HG02759 (cell line): ENCODE measurements around the gene PPDPF.
"Not testable (repeated sequence)": the region's sequence is repeated elsewhere in the genome, so short reads cannot be mapped to it uniquely, and the experiment has no call there.

Experiments
- ATAC-seq: cut with Tn5 transposase; IDR thresholded peaks from one replicate; pipeline ENCODE4 v1.9.1; 2021; ENCODE audit warnings: mild to moderate bottlenecking, moderate library complexity; ENCODE audit not compliant: unreplicated experiment

PPDPF gene

DNA sequence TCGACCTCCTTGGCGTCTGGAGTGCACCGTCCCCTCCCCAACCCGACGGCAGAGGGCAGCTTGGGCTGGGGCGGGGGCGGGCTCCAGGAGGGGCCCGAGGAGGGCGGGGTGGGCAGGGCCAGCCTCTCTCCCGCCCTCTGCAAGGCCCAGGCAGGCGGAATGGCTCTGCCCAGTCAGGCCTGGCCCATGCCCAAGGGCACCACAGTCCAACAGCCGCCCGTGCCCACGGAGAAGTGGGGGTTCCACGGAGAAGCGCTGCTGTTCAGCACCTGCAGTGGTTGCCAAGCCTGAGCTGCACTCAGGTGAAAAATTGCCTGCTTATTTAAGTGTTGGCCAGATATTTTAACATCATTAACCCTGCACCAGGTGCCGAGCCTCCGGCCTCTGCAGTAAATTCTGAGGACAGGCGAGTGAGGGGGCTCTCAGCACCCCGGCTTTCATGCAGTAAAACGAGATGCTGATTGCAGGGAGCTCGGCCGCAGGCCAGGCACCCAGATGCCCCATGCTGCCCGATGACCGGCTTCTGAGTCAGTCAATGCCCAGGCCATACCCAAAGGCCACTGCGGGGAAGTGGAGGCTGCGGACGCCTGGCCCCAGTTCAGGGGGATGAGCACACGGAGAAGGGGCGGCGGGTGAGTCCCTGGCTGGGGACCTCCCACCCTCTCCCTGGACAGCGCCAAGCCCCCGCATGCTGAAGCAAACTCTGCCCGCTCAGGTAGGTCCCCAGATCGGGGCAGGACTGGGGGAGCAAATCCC lies 27.3 kb downstream of the PPDPF start, which contains the start of gene SRMS:
Gene SRMS, minus strand, starts transcription at position 25 of the 756 bp plus-strand sequence. CDS start 286 bp downstream, outside the sequence.
- no peak for ATAC-seq

DNA sequence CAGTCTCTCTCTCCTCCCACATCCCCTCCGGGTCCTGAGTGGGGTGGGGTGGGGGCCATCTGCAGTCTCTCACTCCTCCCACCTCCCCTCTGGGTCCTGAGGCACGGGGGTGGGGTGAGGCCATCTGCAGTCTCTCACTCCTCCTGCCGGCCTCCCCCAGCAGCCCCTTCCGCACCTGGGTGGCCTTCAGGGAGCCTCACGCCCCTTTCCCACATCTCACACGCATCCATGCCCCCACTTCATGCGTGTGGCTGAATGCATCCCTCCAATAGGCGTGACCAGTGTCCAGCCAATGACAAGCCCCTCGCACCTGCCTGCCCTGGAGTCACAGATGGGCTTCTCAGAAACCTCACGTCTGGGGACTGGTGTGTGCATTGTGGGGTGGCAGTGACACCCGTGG lies 28.0 kb downstream of the PPDPF start:
- ATAC-seq, result no peak

DNA sequence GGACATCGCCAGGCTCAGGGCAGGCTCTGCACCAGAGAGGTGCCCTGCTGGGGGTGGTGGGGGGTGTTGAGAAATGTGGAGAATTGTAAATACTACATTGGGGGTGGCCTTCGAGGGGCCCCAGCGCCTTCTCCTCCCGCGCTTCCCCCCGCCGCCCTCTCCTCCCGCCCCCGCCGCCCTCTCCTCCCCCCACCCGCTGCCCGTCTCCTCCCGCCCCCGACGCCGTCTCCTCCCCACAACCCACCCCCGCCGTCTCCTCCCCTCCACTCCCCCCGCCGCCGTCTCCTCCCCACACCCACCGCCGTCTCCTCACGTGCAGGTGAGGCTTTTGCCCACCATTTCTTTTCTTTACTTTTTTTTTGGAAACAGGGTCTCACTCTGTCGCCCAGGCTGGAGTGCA lies 28.5 kb downstream of the PPDPF start:
- no peak for ATAC-seq

DNA sequence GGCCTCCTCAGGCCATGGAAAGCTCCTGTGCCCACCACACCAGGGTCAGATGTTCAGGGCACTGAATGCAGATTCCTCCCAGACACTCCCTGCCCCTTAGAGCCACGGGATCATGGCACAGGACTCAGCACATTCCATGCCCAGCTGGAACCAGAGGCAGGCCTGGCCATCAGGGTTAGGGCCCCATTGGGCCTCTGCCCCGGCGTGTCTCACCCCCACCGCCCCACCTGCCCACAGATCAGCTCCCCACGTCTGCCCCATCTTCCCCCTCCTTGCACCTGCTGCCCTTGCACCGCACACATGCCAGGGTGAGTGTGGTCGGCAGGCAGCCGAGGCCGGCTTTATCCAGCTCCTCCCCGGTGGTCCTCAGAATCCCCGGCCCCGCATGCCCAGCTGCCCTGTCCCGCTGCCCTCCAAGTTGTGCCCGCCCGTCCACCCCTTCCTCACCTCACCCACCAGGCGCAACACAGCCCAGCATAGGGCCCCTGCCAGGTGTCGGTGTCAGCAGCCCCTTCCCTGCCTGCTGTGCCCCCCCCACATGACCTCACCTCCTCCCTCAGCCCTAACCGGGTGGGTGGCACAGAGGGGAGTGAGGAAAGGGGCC lies 29.2 kb downstream of the PPDPF start:
- ATAC-seq, result no peak

DNA sequence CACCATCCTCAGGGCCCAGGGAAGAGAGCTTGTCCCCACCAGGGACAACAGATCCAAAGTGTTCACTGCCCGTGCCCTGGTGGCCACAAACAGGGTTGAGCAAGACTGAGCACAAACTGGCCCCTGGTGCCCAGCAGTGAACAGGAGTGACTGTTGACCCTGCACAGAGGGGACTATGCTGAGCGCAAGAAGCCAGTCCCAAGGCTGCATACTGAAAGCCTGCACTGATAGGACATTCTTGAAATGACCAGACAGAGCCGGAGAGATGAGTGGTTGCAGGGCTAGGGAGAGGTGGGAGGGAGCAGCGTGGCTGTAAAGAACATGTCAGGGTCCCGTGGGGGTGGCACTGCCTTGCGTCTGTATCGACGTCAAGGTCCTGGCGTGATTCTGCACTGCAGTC lies 30.5 kb downstream of the PPDPF start:
- ATAC-seq, result no peak

DNA sequence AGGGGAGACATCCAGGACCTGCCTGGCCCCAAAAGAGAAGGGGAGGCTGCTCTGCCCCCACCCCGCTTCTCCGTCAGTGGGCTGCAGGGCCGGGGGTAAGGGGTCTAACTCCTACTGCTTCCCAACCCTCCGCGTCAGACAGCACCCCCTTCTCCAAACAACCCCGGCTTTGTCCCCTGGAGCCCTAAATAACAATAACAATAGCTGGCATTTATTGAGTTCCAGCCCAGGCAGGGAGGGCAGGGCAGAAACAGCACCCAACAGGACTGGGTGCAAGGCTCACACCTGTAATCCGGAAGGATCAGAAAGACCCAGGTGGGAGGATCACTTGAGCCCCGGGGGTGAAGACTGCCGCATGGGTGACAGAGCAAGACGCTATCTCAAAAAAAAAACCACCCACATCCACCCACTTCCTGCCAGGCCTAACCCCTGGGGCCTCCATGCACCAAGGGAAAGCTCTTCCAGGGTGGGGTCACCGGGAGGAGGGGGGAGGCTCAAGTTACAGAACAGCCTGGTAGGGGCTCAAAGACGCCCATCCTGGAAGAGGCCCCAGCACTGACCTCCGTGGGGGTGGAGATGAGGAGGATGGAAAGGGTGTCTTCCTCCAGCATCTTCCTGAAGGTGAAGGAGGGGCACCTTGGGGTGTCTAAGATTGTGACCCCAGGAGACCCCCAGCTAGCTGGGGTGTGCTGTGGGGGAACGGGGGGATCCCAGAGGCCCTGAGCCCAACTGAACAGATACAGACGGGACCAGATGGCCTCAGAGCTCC lies 32.1 kb downstream of the PPDPF start:
- ATAC-seq, result peak; percentile 25

DNA sequence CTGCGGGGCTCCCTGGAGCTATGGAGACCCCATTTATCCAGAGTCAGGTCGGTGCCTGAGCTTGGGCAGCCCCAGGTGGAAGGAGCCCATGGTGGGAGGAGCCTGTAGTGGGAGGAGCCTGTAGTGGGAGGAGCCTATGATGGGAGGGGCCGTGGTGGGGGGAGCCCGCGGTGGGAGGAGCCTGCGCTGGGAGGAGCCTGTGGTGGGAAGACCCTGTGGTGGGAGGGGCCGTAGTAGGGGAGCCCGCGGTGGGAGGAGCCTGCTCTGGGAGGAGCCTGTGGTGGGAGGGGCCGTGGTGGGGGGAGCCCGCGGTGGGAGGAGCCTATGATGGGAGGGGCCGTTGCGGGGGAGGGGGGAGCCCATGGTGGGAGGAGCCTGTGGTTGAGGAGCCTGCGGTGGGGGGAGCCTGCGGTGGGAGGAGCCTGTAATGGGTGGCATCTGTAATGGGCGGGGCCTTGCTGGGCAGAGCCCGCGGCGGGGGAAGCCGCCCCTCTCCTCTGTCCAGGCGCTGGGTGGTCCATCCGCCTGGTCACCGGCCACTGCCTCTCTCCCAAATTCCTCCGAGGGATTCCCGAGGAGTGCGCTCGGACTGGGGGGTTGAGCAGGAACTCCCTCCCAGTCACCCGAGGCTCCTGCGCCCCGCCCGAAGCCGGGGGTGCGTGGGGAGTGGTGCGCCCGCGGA lies 32.8 kb downstream of the PPDPF start:
- ATAC-seq, result peak; percentile 41

DNA sequence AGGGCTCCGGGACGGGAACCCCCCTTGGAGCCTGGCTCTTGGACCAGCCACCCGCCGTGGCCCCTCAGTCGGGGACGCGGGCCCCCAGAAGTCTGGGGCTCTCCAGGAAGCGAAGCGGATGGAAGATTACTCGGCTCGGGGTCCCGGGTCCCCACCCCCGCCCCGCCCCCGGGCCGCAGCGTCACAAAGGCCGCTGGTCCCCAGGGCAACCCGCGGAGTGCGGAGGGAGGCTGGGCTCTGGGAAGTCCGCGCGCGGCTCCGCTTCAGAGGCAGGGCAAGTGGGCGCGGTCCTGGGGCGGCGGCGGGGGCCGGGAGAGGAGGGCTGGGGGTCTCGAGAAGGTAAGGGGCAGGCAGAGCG lies 33.3 kb downstream of the PPDPF start, which contains the start of gene FNDC11:
Gene FNDC11, plus strand, starts transcription at position 227 of the 358 bp plus-strand sequence. CDS start 1,505 bp downstream, outside the sequence.
- peak; percentile 36 for ATAC-seq

DNA sequence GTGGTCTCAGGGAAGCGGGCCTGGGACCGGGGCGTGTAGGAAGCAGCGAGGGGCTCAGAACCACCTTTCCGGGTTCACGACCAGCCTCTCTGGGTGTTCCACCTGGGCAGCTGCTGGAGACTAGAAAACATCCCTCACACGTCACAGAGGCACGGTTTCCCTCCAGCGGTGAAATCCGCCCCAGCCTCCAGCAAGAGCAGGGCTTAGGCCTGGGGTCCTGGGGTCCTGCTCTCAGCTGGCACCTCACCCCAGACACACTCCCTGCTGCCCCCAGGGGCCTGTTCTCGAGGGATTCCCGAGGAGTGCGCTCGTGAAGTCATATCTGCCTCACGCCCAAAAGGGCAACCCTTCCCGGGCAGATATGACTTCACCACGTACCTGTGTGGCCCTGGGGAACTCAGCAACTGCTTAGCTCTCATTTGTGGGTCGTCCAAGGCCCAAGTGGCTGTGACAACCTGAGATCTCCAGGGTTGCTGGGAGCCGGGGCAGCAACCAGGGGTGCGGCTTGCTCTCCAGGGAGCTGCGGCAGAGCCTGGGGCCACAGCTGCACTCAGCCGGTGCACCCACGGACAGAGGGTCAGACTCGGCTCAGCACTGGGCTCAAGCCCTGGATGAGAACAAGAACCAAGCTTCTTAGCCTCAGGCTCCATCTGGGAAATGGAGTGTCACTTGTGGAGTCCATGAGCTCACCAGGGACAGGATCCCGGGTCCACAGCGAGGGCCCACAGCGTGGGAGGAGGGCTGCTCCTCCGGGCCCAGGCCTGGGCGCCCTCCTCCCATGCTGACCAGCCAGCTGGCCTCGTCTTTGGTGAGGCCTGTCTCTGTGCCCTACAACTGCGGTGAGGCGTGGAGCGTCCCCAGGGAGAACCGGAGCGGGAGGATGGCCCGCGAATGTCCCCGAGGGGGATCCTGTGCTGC lies 34.1 kb downstream of the PPDPF start:
- ATAC-seq, result no peak

DNA sequence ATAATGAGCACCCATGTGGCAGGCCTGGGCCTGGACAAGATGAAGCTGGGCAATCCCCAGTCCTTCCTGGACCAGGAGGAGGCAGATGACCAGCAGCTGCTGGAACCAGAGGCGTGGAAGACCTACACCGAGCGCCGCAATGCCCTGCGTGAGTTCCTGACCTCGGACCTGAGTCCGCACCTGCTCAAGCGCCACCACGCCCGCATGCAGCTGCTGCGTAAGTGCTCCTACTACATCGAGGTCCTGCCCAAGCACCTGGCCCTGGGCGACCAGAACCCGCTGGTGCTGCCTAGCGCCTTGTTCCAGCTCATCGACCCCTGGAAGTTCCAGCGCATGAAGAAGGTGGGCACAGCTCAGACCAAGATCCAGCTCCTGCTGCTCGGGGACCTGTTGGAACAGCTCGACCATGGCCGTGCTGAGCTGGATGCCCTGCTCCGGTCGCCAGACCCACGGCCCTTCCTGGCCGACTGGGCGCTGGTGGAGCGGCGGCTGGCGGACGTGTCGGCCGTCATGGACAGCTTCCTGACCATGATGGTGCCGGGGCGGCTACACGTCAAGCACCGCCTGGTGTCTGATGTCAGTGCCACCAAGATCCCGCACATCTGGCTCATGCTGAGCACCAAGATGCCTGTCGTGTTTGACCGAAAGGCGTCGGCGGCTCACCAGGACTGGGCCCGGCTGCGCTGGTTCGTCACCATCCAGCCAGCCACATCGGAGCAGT lies 35.3 kb downstream of the PPDPF start:
- ATAC-seq, result no peak

DNA sequence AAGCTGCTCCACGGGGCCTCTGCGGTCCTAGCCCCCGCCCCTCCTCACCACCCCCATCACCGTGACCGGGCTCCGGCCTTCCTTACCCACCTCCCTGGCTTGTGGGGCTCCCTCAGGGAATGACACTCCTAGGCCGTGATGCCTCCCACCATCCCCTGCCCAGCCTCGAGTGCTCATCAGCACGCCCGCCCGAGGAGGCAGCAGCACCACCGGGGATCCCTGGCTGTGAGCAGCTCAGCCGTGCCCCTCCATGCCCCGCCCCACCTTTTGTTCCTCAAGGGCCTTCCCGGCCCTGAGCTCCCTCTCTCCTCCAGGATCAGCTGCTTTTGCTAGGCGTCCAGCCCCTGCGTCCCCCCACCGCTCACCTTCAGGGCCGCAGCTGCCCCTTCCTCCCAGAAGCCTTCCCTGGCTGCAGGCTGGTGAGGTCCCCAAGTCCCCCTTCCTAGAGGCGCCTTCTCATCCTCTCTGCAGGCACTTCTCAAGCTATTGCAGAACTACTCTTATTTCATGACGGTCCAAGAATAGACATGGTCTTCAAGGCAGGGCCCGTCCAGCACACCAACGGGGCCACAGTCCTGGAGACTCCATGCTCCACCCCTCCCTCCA lies 36.4 kb downstream of the PPDPF start:
- no peak for ATAC-seq

DNA sequence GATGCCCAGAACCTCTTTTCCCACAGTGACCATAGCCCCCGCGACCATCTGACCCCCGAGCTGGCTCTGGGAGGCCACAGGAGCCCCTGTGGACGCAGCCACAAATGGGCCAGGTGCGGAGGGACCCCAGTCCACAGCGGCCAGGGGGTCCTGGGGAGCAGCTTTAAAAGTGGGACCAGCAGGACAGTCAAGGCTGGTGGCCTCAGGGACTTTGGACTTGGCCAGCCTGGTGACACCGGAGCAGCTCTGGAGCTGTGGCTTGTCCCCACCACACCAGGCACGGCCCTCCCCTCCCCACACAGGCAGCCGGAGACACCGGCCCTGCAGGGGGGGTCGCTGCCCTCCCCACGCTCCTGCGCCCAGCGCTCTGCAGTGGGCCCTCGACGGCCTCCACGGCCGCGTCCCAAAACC lies 36.9 kb downstream of the PPDPF start:
- ATAC-seq, result no peak

DNA sequence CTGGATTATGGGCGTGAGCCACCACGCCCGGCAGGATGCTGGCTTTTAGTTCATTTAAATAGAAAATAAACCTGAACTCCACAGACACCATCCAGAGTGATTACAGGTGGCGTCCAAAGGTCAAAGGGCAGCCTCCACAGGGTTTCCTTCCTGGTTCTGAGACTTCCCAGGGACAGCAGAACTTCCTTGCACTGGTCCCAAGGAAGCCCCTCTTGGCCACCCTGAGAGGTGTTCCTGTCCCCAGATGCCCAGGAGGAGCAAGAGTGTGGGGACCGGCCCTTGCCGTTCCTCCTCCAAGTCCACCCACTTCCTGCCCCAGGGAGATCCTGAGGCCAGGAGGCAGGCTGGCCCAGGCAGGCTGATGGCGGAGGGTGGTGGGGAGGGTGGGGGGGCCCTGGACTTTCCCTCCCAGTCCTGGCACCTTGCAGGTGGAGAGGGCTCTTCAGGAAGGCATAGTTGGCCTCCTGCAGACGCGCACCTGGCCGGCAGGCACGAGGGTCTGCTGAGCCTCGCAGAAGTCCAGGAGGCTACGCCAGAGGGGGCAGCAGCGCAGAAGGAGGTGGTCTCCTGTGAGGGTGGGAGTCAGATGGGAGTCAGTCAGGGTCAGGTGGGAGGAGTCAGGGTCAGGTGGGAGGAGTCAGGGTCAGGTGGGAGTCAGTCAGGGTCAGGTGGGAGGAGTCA lies 38.4 kb downstream of the PPDPF start:
- no peak for ATAC-seq

DNA sequence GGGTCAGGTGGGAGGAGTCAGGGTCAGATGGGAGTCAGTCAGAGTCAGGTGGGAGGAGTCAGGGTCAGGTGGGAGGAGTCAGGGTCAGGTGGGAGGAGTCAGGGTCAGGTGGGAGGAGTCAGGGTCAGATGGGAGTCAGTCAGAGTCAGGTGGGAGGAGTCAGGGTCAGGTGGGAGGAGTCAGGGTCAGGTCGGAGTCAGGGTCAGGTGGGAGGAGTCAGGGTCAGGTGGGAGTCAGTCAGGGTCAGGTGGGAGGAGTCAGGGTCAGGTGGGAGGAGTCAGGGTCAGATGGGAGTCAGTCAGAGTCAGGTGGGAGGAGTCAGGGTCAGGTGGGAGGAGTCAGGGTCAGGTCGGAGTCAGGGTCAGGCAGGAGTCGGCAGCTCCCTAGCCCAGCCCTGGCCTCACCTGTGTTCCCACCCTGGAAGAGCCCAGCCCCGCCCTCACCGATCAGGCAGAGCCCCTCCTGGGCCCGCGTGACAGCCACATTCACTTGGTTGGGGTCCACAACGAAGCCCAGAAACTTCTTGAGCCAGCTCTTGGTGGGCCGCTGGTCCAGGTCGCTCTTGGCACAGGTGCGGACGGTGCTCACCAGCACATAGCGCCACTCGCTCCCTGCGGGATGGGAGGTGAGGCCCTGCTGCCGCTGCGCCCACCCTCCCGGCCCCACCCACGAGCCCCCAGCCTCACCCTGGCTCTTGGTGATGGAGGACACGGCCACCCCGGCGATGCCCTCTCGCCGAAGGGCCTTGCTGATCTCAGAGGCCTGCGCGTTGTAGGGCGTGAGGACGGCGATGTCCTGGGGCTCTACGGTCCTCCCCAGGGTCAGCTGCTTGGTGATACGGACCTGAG lies 39.1 kb downstream of the PPDPF start:
- not testable (repeated sequence) for ATAC-seq

DNA sequence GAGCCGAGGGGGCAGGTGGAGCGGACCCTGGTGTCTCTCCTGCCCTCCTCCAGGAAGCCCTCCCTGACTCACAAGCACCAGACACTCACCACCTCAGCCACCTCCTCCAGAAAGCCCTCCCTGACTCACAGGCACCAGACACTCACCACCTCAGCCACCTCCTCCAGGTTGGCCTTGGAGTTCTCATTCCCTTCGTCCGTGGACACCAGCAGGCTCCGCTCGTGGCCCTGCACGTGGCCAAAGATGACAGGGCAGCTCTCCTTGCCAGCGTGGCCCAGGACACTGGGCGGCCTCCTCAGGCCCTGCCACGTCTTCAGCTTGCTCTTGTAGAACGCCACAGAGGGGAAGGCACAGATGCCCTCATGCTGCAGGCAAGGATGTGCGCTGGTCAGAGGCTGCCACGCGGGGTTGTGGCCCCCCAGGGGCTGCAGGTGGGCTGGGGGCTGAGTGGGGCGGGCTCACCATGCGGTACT lies 39.8 kb downstream of the PPDPF start:
- no peak for ATAC-seq

DNA sequence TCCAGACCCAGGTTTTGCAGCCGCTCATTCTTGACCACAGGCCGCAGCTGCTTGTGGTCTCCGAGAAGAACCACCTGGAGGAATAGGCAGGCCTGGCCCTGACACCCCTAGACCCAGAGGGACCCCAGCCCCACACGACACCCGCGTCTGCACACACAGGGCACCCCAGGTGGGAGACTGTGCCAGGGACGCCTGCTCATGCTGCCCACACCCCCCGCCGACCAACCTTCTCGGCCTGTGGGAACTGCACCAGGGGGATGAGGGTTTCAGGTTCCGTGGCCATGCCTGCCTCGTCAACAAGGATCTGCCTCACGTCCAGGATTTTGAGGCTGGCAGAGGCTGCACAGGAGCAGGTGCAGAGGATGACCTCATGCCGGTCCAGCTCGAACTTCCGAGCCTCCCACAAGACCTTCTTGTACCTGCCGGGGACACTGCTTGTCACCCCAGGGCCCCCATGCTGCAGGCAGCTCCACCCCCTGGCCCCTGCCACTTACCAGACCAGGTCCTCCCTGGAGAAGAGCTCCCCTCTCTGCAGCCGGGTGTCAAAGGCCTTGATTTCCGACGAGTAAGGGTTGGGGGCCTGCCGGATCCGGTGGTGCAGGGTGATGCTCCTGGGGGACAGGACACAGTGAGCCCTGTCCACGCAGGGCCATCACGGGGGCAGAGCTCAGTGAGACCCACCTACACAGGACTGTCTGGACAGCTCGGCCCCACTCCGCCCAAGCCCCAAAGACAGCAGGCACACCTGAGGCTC lies 40.5 kb downstream of the PPDPF start:
- no peak for ATAC-seq
